Progenitor cell of endocrine pancreas (in vitro differentiated cells): ENCODE measurements around the gene IL22RA1. TPM values are rescaled to one million over a fixed set of nuclear protein-coding genes. Genes with fewer than 3 reads are reported as not detected.
A peak's percentile ranks its signal among the peaks of the same experiment; 100 is the strongest.

ENCODE experiments used
- DNase-seq: peaks from one replicate; pipeline ENCODE4 v3.0.0; 2021; ENCODE audit warnings: low spot score; ENCODE audit not compliant: unreplicated experiment
- H3K27ac Mint-ChIP-seq: 2 replicates; pipeline ENCODE4 v1.8.0; 2021; ENCODE audit warnings: mild to moderate bottlenecking, moderate library complexity, mixed read lengths
- H3K27me3 Mint-ChIP-seq: 2 replicates; pipeline ENCODE4 v1.8.0; 2021; ENCODE audit warnings: mixed read lengths
- H3K36me3 Mint-ChIP-seq: 2 replicates; pipeline ENCODE4 v1.8.0; 2022; ENCODE audit warnings: mixed read lengths; ENCODE audit not compliant: insufficient read depth
- H3K4me1 Mint-ChIP-seq: 2 replicates; pipeline ENCODE4 v1.8.0; 2021; ENCODE audit warnings: low read depth, mixed read lengths
- H3K4me3 Mint-ChIP-seq: 2 replicates; pipeline ENCODE4 v1.8.0; 2021; ENCODE audit warnings: low read depth, mild to moderate bottlenecking, moderate library complexity, mixed read lengths
- H3K9me3 Mint-ChIP-seq: 2 replicates; pipeline ENCODE4 v1.8.0; 2021; ENCODE audit warnings: low read depth, mixed read lengths
- total RNA-seq: library from RNA; stranded (reverse); gene quantifications from 2 replicates; pipeline ENCODE4 v1.2.1, GENCODE V29; 2021
- TF ChIP-seq, protein P1 (sequence below): fragments of 200-600 bp; sonication (generic); IDR thresholded peaks from one replicate; pipeline ENCODE4 v1.5.0; 2021; ENCODE audit warnings: antibody characterized with exemption, mild to moderate bottlenecking; ENCODE audit not compliant: unreplicated experiment

The IL22RA1 gene
- total RNA-seq, 1 donor from 2014 or later: 0.26 TPM

- DNase-seq: no peak
- H3K4me1 Mint-ChIP-seq: peaks cover 26% of the 10 kb centered on the region
- no peak overlapping the region for H3K4me3 Mint-ChIP-seq
- no peaks in the 10 kb centered on the region for H3K36me3 Mint-ChIP-seq
- no peak overlapping the region for H3K27ac Mint-ChIP-seq
- TF ChIP-seq, protein P1, sequence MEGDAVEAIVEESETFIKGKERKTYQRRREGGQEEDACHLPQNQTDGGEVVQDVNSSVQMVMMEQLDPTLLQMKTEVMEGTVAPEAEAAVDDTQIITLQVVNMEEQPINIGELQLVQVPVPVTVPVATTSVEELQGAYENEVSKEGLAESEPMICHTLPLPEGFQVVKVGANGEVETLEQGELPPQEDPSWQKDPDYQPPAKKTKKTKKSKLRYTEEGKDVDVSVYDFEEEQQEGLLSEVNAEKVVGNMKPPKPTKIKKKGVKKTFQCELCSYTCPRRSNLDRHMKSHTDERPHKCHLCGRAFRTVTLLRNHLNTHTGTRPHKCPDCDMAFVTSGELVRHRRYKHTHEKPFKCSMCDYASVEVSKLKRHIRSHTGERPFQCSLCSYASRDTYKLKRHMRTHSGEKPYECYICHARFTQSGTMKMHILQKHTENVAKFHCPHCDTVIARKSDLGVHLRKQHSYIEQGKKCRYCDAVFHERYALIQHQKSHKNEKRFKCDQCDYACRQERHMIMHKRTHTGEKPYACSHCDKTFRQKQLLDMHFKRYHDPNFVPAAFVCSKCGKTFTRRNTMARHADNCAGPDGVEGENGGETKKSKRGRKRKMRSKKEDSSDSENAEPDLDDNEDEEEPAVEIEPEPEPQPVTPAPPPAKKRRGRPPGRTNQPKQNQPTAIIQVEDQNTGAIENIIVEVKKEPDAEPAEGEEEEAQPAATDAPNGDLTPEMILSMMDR: no peak
- no peaks in the 10 kb centered on the region for H3K9me3 Mint-ChIP-seq
- no peaks in the 10 kb centered on the region for H3K27me3 Mint-ChIP-seq
These were observed 22.0 kb downstream of the IL22RA1 start for GRCh38 chr1:24120965-24121364.

GRCh38 chr1:24119859-24120756, 22.8 kb downstream of the IL22RA1 start:
- peak overlapping the region; percentile 86 for H3K27ac Mint-ChIP-seq
- no peak for DNase-seq
- H3K9me3 Mint-ChIP-seq: no peaks in the 10 kb centered on the region
- TF ChIP-seq, protein P1: no peak
- no peak overlapping the region for H3K4me3 Mint-ChIP-seq
- no peaks in the 10 kb centered on the region for H3K27me3 Mint-ChIP-seq
- no peaks in the 10 kb centered on the region for H3K36me3 Mint-ChIP-seq
- peaks cover 26% of the 10 kb centered on the region for H3K4me1 Mint-ChIP-seq

GRCh38 chr1:24119489-24119858, 23.5 kb downstream of the IL22RA1 start:
- H3K27ac Mint-ChIP-seq: peak overlapping the region; percentile 71
- H3K4me3 Mint-ChIP-seq: no peak overlapping the region
- H3K4me1 Mint-ChIP-seq: peaks cover 26% of the 10 kb centered on the region
- TF ChIP-seq, protein P1: no peak
- no peak for DNase-seq
- H3K36me3 Mint-ChIP-seq: no peaks in the 10 kb centered on the region
- no peaks in the 10 kb centered on the region for H3K27me3 Mint-ChIP-seq
- H3K9me3 Mint-ChIP-seq: no peaks in the 10 kb centered on the region

DNA sequence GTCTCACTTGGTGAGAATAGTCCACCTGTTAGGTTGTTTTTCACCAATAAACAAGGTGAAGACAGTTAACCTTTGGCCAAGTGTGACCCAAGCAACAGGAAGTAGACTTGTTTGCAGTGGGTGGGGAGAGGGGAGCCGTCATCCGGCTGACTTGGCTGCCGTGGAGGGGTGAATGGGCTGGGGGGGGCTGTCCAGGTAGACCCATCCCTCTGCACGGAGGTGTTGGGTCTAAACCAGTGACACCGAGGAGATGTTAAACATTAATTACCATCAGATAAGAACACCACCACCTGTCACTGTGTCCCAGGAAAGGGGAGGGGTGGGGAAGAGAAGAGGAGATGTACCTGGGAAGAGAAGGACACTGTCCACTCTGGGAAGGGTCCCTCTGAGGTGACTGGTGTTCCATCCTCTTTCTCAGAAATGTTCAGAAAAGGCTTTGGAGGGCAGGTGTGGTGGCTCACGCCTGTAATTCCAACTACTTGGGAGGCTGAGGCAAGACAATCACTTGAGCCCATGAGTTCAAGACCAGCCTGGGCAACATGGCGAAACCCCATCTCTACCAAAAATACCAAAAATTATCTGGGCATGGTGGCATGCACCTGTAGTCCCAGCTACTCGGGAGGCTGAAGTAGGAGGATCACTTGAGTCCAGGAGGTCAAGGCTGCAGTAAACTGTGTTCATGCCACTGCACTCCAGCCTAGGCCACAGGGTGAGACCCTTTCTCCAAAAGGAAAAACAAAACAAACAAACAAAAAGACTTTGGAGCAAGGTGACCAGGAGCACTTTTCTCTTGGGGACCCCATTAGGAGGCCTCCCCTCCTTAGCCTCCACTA, 24.3 kb downstream of the IL22RA1 start:
- TF ChIP-seq, protein P1: no peak
- Mint-ChIP-seq H3K4me3 (no peak overlapping the region), H3K36me3 (no peaks in the 10 kb centered on the region), H3K27ac (peak overlapping the region; percentile 41), H3K4me1 (peaks cover 28% of the 10 kb centered on the region), H3K9me3 (no peaks in the 10 kb centered on the region), H3K27me3 (no peaks in the 10 kb centered on the region)
- no peak for DNase-seq

DNA sequence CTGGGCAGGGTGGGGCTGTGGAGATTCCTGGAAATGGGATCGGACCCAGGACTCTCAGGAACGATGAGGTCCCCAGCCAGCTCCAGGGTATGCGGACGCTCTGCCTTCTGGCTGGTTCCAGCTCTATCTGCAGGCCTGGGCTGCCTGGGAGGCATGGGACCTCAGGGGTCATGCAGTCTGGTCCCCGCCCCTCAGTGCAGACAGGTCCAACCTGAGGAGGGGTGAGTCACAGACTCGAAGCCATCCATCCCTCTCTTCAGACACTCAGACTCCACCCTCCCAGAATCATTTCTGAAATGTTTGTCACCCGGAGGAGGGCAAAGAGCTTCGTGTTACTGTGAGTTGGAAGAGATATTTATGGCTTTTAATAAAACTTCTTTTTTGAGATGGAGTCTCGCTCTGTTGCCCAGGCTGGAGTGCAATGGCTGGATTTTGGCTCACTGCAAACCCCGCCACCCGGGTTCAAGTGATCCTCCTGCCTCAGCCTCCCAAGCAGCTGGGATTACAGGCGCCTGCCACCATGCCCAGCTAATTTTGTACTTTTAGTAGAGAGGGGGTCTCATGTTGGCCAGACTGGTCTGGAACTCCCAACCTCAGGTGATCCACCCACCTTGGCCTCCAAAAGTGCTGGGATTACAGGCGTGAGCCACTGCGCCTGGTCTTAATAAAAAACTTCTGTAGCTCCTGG, 25.1 kb downstream of the IL22RA1 start:
- DNase-seq: no peak
- peaks cover 28% of the 10 kb centered on the region for H3K4me1 Mint-ChIP-seq
- no peak overlapping the region for H3K27ac Mint-ChIP-seq
- no peaks in the 10 kb centered on the region for H3K36me3 Mint-ChIP-seq
- no peaks in the 10 kb centered on the region for H3K9me3 Mint-ChIP-seq
- H3K4me3 Mint-ChIP-seq: no peak overlapping the region
- H3K27me3 Mint-ChIP-seq: no peaks in the 10 kb centered on the region
- TF ChIP-seq, protein P1: no peak
